Measurements from ENCODE around the gene PFDN4. TPM values are rescaled to one million over a fixed set of nuclear protein-coding genes. Genes with fewer than 3 reads are reported as not detected.

The PFDN4 gene
- total and polyA plus RNA-seq, 3 donors from 2014 or later, result 32.8 to 67.3 (median 44.9) TPM

GRCh38 chr20:54266844-54267243, 59.0 kb downstream of the PFDN4 start:
- Histone ChIP-seq H3K4me3 (no peak overlapping the region), H3K36me3 (ENCODE audit: low read depth, missing control alignments) (no peaks in the 10 kb centered on the region), H3K4me1 (no peaks in the 10 kb centered on the region), H3K27me3 (no peaks in the 10 kb centered on the region), H3K27ac (no peak overlapping the region), H3K9me3 (no peaks in the 10 kb centered on the region)
- TF ChIP-seq POLR2A (IDR thresholded peaks at IDR 0.05), result no peak
- TF ChIP-seq, protein P1, sequence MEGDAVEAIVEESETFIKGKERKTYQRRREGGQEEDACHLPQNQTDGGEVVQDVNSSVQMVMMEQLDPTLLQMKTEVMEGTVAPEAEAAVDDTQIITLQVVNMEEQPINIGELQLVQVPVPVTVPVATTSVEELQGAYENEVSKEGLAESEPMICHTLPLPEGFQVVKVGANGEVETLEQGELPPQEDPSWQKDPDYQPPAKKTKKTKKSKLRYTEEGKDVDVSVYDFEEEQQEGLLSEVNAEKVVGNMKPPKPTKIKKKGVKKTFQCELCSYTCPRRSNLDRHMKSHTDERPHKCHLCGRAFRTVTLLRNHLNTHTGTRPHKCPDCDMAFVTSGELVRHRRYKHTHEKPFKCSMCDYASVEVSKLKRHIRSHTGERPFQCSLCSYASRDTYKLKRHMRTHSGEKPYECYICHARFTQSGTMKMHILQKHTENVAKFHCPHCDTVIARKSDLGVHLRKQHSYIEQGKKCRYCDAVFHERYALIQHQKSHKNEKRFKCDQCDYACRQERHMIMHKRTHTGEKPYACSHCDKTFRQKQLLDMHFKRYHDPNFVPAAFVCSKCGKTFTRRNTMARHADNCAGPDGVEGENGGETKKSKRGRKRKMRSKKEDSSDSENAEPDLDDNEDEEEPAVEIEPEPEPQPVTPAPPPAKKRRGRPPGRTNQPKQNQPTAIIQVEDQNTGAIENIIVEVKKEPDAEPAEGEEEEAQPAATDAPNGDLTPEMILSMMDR (IDR thresholded peaks at IDR 0.05), result no peak
- no peak for DNase-seq
- 92 to 94% methylated on average over 6 of the region's 6 CpGs for WGBS, 2 donors
- intact Hi-C loops (cut with DNase I; ENCODE audit: low total_unique reads), result no loop called here

DNA sequence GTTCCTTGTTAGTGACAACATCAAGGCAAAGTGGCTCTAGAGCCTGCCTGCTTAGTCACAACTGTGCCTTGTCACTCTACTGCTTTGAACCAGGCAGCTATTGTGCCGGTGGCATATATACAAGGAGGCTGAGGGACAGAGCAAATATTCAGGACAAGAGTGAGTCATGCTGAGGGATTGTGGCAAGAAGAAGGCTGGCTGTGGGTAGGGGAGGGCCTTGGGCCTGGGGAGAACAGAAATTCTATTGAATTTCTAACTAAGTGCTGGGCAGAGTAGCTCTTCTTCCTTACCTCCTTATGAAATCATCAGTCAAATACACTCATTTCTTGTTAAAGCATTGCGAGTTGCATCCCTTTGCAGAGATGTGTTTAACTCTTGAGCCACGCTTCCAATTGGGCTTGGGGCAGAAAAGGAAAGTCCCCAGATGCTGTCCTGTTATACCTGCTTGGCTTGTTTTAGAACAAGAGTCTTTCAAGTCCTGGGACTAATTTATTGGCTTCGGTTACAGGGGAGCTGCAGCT, 59.7 kb downstream of the PFDN4 start:
- 83 to 89% methylated on average over 4 of the region's 4 CpGs for WGBS, 2 donors
- H3K27ac ChIP-seq, result no peak overlapping the region
- TF ChIP-seq, protein P1 (IDR thresholded peaks at IDR 0.05), result no peak
- no peak for TF ChIP-seq POLR2A (IDR thresholded peaks at IDR 0.05)
- no peaks in the 10 kb centered on the region for H3K27me3 ChIP-seq
- no peaks in the 10 kb centered on the region for H3K36me3 ChIP-seq (ENCODE audit: low read depth, missing control alignments)
- H3K9me3 ChIP-seq, result no peaks in the 10 kb centered on the region
- intact Hi-C loops (cut with DNase I; ENCODE audit: low total_unique reads), result no loop called here
- H3K4me3 ChIP-seq, result no peak overlapping the region
- no peak for DNase-seq
- H3K4me1 ChIP-seq, result no peaks in the 10 kb centered on the region

DNA sequence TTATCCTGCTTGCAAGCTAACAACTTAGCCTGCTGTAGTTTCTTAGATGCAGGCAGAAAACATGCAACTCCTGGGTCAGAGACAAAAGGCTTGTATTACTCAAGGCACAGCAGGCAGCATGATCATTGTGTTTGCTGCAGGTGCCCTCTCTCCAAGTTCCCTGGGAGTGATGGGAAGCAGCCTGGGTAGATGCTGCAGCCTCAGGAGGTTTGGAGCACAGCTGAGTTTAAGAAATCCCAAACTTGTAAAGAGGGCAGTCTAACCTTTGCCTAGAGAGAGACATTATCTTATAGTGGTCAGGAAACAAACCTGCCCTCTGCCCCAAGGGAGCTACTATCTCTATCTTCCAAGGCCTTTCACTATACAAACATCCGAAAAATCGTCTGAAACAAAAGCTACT, 61.1 kb downstream of the PFDN4 start:
- Histone ChIP-seq H3K9me3 (no peaks in the 10 kb centered on the region), H3K36me3 (ENCODE audit: low read depth, missing control alignments) (no peaks in the 10 kb centered on the region), H3K4me3 (no peak overlapping the region), H3K27ac (no peak overlapping the region), H3K4me1 (no peaks in the 10 kb centered on the region), H3K27me3 (no peaks in the 10 kb centered on the region)
- intact Hi-C loops (cut with DNase I; ENCODE audit: low total_unique reads), result no loop called here
- TF ChIP-seq, protein P1 (IDR thresholded peaks at IDR 0.05), result no peak
- TF ChIP-seq POLR2A (IDR thresholded peaks at IDR 0.05), result no peak
- DNase-seq, result no peak
- WGBS, 2 donors, result 17 to 31% methylated on average over 2 of the region's 2 CpGs

Other genes with a start within 250 kb of the PFDN4 start
- gene BCAS1, start 137.5 kb upstream of the PFDN4 start, total RNA-seq, result 1 to 10 TPM; 2.4 to 3.3 TPM
- gene BCAS1, start 137.5 kb upstream of the PFDN4 start, polyA plus RNA-seq (ENCODE audit: insufficient read depth, low read depth, low replicate concordance), result 8.8 TPM
- under 1 TPM; 0.43 to 0.94 TPM for gene CYP24A1, start 34.1 kb upstream of the PFDN4 start, total RNA-seq
- gene CYP24A1, start 34.1 kb upstream of the PFDN4 start, polyA plus RNA-seq (ENCODE audit: insufficient read depth, low read depth, low replicate concordance), result not detected

Data from testis (tissue), 3 donors.